IMR-90 (cell line): ENCODE data around the gene FBXO15. TPM values are rescaled to one million over a fixed set of nuclear protein-coding genes. Genes with fewer than 3 reads are reported as not detected.

ENCODE experiments used
- ATAC-seq: fragments of 200-7000 bp; cut with Tn5 transposase; 2 replicates; pipeline ENCODE4 v1.9.1; 2020; ENCODE audit warnings: low read depth, mild to moderate bottlenecking, moderate library complexity
- BruUV-seq: library from RNA; stranded (reverse); fragments of 400-500 nt; replicated peaks from 2 replicates; lab custom pipeline; 2021; lab: Mats Ljungman, UMichigan
- CTCF ChIA-PET: fragments of 300-600 bp; formaldehyde crosslinking; extraction: SDS; loops from one replicate; lab custom pipeline; 2021; ENCODE audit warnings: antibody characterized with exemption; lab: Yijun Ruan, JAX
- POLR2A ChIA-PET: fragments of 300-600 bp; sonication (Branson Sonifier 250); formaldehyde crosslinking; loops from one replicate; lab custom pipeline; 2022; ENCODE audit warnings: antibody characterized with exemption; ENCODE audit not compliant: unreplicated experiment; lab: Charles Lee
- DNase-seq: peaks from one replicate; pipeline ENCODE4 v3.0.0; 2013
- H2AFZ ChIP-seq: replicated peaks from 2 replicates; pipeline ENCODE3; 2013; ENCODE audit warnings: low read length, mild to moderate bottlenecking; ENCODE audit not compliant: poor library complexity
- H2AK5ac ChIP-seq: 2 replicates; pipeline ENCODE4 v1.6.1; 2013; ENCODE audit warnings: low read depth, low read length, inconsistent platforms
- H2AK9ac ChIP-seq: replicated peaks from 2 replicates; pipeline ENCODE3; 2013; ENCODE audit warnings: mild to moderate bottlenecking, low read depth, low read length, moderate library complexity; ENCODE audit not compliant: poor library complexity
- H2BK120ac ChIP-seq: 2 replicates; pipeline ENCODE4 v1.6.1; 2013; ENCODE audit warnings: low read depth, low read length, inconsistent platforms
- H2BK15ac ChIP-seq: 3 replicates; pipeline ENCODE4 v1.6.1; 2013; ENCODE audit warnings: low read depth, low read length, inconsistent platforms
- H2BK20ac ChIP-seq: 2 replicates; pipeline ENCODE4 v1.6.1; 2013; ENCODE audit warnings: low read depth, mild to moderate bottlenecking, inconsistent platforms, low read length, moderate library complexity
- H2BK5ac ChIP-seq: 2 replicates; pipeline ENCODE4 v1.6.1; 2013; ENCODE audit warnings: mild to moderate bottlenecking, low read depth, low read length, inconsistent platforms; ENCODE audit not compliant: poor library complexity, severe bottlenecking
- H3K14ac ChIP-seq: replicated peaks from 2 replicates; pipeline ENCODE4 v1.6.1; 2013; ENCODE audit warnings: low read depth, low read length, inconsistent platforms
- H3K18ac ChIP-seq: 2 replicates; pipeline ENCODE4 v1.6.1; 2013; ENCODE audit warnings: low read depth, low read length, control low read depth
- H3K23ac ChIP-seq: 2 replicates; pipeline ENCODE4 v1.6.1; 2013; ENCODE audit warnings: low read depth, low read length, inconsistent platforms
- H3K27ac ChIP-seq: 2 replicates; pipeline ENCODE4 v1.5.1; 2013; ENCODE audit warnings: mild to moderate bottlenecking, control low read depth, low read length; ENCODE audit not compliant: insufficient read depth
- H3K27me3 ChIP-seq: 2 replicates; pipeline ENCODE4 v1.6.1; 2013; ENCODE audit warnings: low read length; ENCODE audit not compliant: control insufficient read depth, insufficient read depth
- H3K36me3 ChIP-seq: 2 replicates; pipeline ENCODE4 v1.6.1; 2013; ENCODE audit warnings: low read length, mixed read lengths; ENCODE audit not compliant: control insufficient read depth, insufficient read depth
- H3K4ac ChIP-seq: 2 replicates; pipeline ENCODE4 v1.6.1; 2013; ENCODE audit warnings: low read depth, low read length, inconsistent platforms
- H3K4me1 ChIP-seq: 2 replicates; pipeline ENCODE4 v1.6.1; 2013; ENCODE audit warnings: low read length, mixed read lengths; ENCODE audit not compliant: control insufficient read depth, insufficient read depth
- H3K4me2 ChIP-seq: 2 replicates; pipeline ENCODE4 v1.6.1; 2013; ENCODE audit warnings: low read depth, mild to moderate bottlenecking, control low read depth, low read length, moderate library complexity
- H3K4me3 ChIP-seq: 2 replicates; pipeline ENCODE4 v1.5.1; 2013; ENCODE audit warnings: low read depth, mild to moderate bottlenecking, control low read depth, low read length, moderate library complexity; ENCODE audit not compliant: insufficient read depth
- H3K56ac ChIP-seq: 2 replicates; pipeline ENCODE4 v1.6.1; 2013; ENCODE audit warnings: low read length, inconsistent platforms; ENCODE audit not compliant: insufficient read depth; ENCODE audit errors: extremely low read depth
- H3K79me1 ChIP-seq, 2 experiments: 2 replicates each; pipeline ENCODE4 v1.6.1; 2013; ENCODE audit warnings: low read length in 2 of 2, inconsistent platforms in 1 of 2, low read depth in 1 of 2
- H3K9ac ChIP-seq: 2 replicates; pipeline ENCODE4 v1.6.1; 2013; ENCODE audit warnings: low read depth, low read length, control low read depth
- H3K9me1 ChIP-seq: 2 replicates; pipeline ENCODE4 v1.6.1; 2013; ENCODE audit warnings: low read length, inconsistent platforms; ENCODE audit not compliant: insufficient read depth
- H3K9me3 ChIP-seq: 2 replicates; pipeline ENCODE4 v1.6.1; 2013; ENCODE audit warnings: low read length; ENCODE audit not compliant: control insufficient read depth, insufficient read depth
- H4K20me1 ChIP-seq: 2 replicates; pipeline ENCODE4 v1.6.1; 2013; ENCODE audit warnings: low read length, inconsistent platforms; ENCODE audit not compliant: insufficient read depth
- H4K5ac ChIP-seq: 2 replicates; pipeline ENCODE4 v1.6.1; 2013; ENCODE audit warnings: mild to moderate bottlenecking, low read depth, low read length, control low read depth
- H4K8ac ChIP-seq, 2 experiments: 2 replicates each; pipeline ENCODE4 v1.6.1; 2013; ENCODE audit warnings: low read depth in 2 of 2, low read length in 2 of 2, control low read depth in 1 of 2, inconsistent platforms in 1 of 2
- H4K91ac ChIP-seq: 2 replicates; pipeline ENCODE4 v1.6.1; 2013; ENCODE audit warnings: low read depth, low read length, inconsistent platforms; ENCODE audit not compliant: insufficient read depth
- FOS ChIP-seq: fragments of 150-350 bp; IDR thresholded peaks from 2 replicates; pipeline ENCODE4 v1.6.1; 2016; ENCODE audit warnings: low read depth, low read length
- SMC3 ChIP-seq: fragments of 150-350 bp; IDR thresholded peaks from 2 replicates; pipeline ENCODE4 v1.6.1; 2016; ENCODE audit warnings: low read depth, mild to moderate bottlenecking, antibody characterized with exemption, low read length, moderate library complexity
- WGBS, 2 experiments: methylation state at CpG; one replicate each; pipeline versions ENCODE4 v1.1.5 to v1.1.7; 2013; ENCODE audit warnings: missing lambda C conversion rate in 2 of 2; ENCODE audit not compliant: insufficient read length in 1 of 2; ENCODE audit errors: extremely low coverage in 2 of 2; 5-methylcytosine and 5-hydroxymethylcytosine counted together
- dilution Hi-C: fragments of 300-500 bp; cut with HindIII; formaldehyde crosslinking; loops from one replicate; pipeline ENCODE4 v1.14.3; 2018; ENCODE audit warnings: low sequenced_read_pairs; ENCODE audit not compliant: unreplicated experiment
- in situ Hi-C: fragments of 300-500 bp; cut with MboI; formaldehyde crosslinking; loops from 3 replicates; pipeline ENCODE4 v1.14.3; 2019; ENCODE audit warnings: low sequenced_read_pairs, inconsistent platforms, mixed read lengths
- intact Hi-C: fragments of 100-400 bp; cut with micrococcal nuclease; formaldehyde crosslinking; loops from 2 replicates; pipeline ENCODE4 v1.10.0; 2022
- polyA plus RNA-seq, 3 experiments: library from polyadenylated mRNA; depleted of rRNA; stranded (reverse); fragments of >200 nt; gene quantifications; 2 replicates each; pipeline ENCODE4 v1.2.3, GENCODE V29; 2012; ENCODE audit warnings: low replicate concordance in 1 of 3
- total RNA-seq: library from RNA; depleted of rRNA; stranded (reverse); fragments of >200 nt; gene quantifications from 2 replicates; pipeline ENCODE4 v1.2.3, GENCODE V29; 2012

FBXO15 gene
- total and polyA plus RNA-seq, 2 of the 4 experiments (the other 2 are of a cell fraction) = 0.90 to 2.0 TPM

- intact Hi-C loops = no loop called here
- ChIA-PET CTCF (no interaction called here), POLR2A (interaction anchor here (0.6 kb wide), 1 partner anchor 1719 kb away, joined by 4 read pairs; no protein-coding TSS in a partner anchor)
- Histone ChIP-seq H3K23ac (no peak overlapping the region), H3K18ac (no peak overlapping the region), H2AK5ac (no peak overlapping the region), H4K5ac (no peak overlapping the region), H3K4me2 (no peak overlapping the region), H3K79me1 (no peaks in the 10 kb centered on the region), H2BK20ac (no peak overlapping the region), H2BK5ac (no peak overlapping the region), H3K14ac (no peak overlapping the region), H3K9me3 (0 out of 2 replicates have a peak, but pooled peaks cover 3% of the 10 kb centered on the region), H2AK9ac (no peak overlapping the region), H3K27ac (no peak overlapping the region), H4K20me1 (no peaks in the 10 kb centered on the region), H3K4me1 (no peaks in the 10 kb centered on the region), H3K4me3 (no peak overlapping the region), H3K9me1 (no peaks in the 10 kb centered on the region), H2BK120ac (no peak overlapping the region), H2AFZ (no peak overlapping the region), H3K36me3 (no peaks in the 10 kb centered on the region), H3K27me3 (peaks cover 25% of the 10 kb centered on the region), H3K9ac (no peak overlapping the region), H4K91ac (no peak overlapping the region), H3K4ac (no peak overlapping the region), H4K8ac (no peak overlapping the region), H3K56ac (no peak overlapping the region), H2BK15ac (no peak overlapping the region)
- dilution Hi-C loops = no loop called here
- no TSS peak for BruUV-seq
- in situ Hi-C loops = no loop called here
- no CpG with 5 or more reads among the region's 3 CpGs for WGBS, 2 experiments
- DNase-seq = no peak
- no peak for TF ChIP-seq FOS
- TF ChIP-seq SMC3 = no peak
- no peak for ATAC-seq
Measured at GRCh38 chr18:74063023-74063422, 84.6 kb downstream of the FBXO15 start.
